K562 (cell line): ENCODE measurements around the gene MCIDAS. TPM values are rescaled to one million over a fixed set of nuclear protein-coding genes. Genes with fewer than 3 reads are reported as not detected.
A peak's percentile ranks its signal among the peaks of the same experiment; 100 is the strongest.

Experiments
- ARNT ChIP-seq, 2 experiments: fragments of 450-650 bp; IDR thresholded peaks; 2 replicates each; pipeline ENCODE4 v1.6.1; 2016; ENCODE audit warnings: mild to moderate bottlenecking in 1 of 2
- BRF1 ChIP-seq: IDR thresholded peaks from 3 replicates; pipeline ENCODE4 v1.6.1; 2011; ENCODE audit warnings: borderline replicate concordance, mild to moderate bottlenecking; ENCODE audit not compliant: insufficient read length; ENCODE audit errors: extremely low read depth
- CHD4 ChIP-seq: fragments of 200-600 bp; sonication (generic); IDR thresholded peaks from 3 replicates; pipeline ENCODE4 v1.6.1; 2012; ENCODE audit warnings: low read depth, mild to moderate bottlenecking, mixed read lengths, low read length, inconsistent platforms; ENCODE audit not compliant: insufficient read depth, insufficient replicate concordance, poor library complexity, severe bottlenecking
- CXXC5 ChIP-seq: fragments of 250-450 bp; sonication (Bioruptor Pico); IDR thresholded peaks from 2 replicates; pipeline ENCODE4 v1.8.0; 2022; ENCODE audit warnings: inconsistent platforms, mild to moderate bottlenecking, moderate library complexity
- ESRRB ChIP-seq: fragments of 250-450 bp; sonication (Bioruptor Pico); IDR thresholded peaks from 2 replicates; pipeline ENCODE4 v1.5.0; 2020; ENCODE audit warnings: mild to moderate bottlenecking, moderate library complexity, borderline replicate concordance
- HMGXB4 ChIP-seq: sonication (generic); formaldehyde crosslinking; IDR thresholded peaks from 2 replicates; pipeline ENCODE4 v1.8.1; 2023; ENCODE audit warnings: mild to moderate bottlenecking, missing genetic modification reagents
- HSF4 ChIP-seq: fragments of 250-450 bp; sonication (Bioruptor Pico); IDR thresholded peaks from 2 replicates; pipeline ENCODE4 v2.1.2; 2022; ENCODE audit warnings: mild to moderate bottlenecking, moderate library complexity, borderline replicate concordance
- MYC ChIP-seq, 2 experiments: fragments of 250-450 bp in 1 of 2; sonication (Bioruptor Pico) in 1 of 2; IDR thresholded peaks; 2 replicates each; pipeline versions ENCODE4 v1.5.1 to v1.6.1; 2012 to 2021; ENCODE audit warnings: low read depth in 2 of 2, borderline replicate concordance in 1 of 2, improper control_type of control experiment in 1 of 2, low read length in 1 of 2, mild to moderate bottlenecking in 1 of 2, moderate library complexity in 1 of 2
- NFYB ChIP-seq: IDR thresholded peaks from 2 replicates; pipeline ENCODE4 v1.6.1; 2011; ENCODE audit warnings: mild to moderate bottlenecking, moderate library complexity; ENCODE audit not compliant: insufficient read length; ENCODE audit errors: extremely low read depth
- NR0B1 ChIP-seq: fragments of 450-650 bp; IDR thresholded peaks from one replicate; pipeline ENCODE4 v1.6.1; 2018; ENCODE audit warnings: mild to moderate bottlenecking, moderate library complexity; ENCODE audit not compliant: partially characterized antibody
- POLR2H ChIP-seq: IDR thresholded peaks from 2 replicates; pipeline ENCODE4 v1.6.1; 2016; ENCODE audit warnings: missing genetic modification characterization, low read depth, mild to moderate bottlenecking, control low read depth, missing compliant biosample characterization, moderate library complexity
- PREB ChIP-seq: sonication (generic); formaldehyde crosslinking; IDR thresholded peaks from 2 replicates; pipeline ENCODE4 v1.8.1; 2023; ENCODE audit warnings: mild to moderate bottlenecking, missing genetic modification reagents
- RHOXF2B ChIP-seq: fragments of 250-450 bp; sonication (Bioruptor Pico); conservative IDR thresholded peaks from 2 replicates; pipeline ENCODE4 v1.5.1; 2021
- SP1 ChIP-seq: sonication (generic); formaldehyde crosslinking; IDR thresholded peaks from 2 replicates; pipeline ENCODE4 v1.8.1; 2022; ENCODE audit warnings: mild to moderate bottlenecking, missing genetic modification reagents
- ZMIZ1 ChIP-seq, 2 experiments: fragments of 150-350 bp in 1 of 2; IDR thresholded peaks; 2 replicates each; pipeline ENCODE4 v1.6.1; 2012 to 2016; ENCODE audit warnings: low read depth in 2 of 2, low read length in 2 of 2, mild to moderate bottlenecking in 1 of 2, moderate library complexity in 1 of 2
- ZNF395 ChIP-seq: fragments of 200-800 bp; sonication (Bioruptor generic); IDR thresholded peaks from 2 replicates; pipeline ENCODE4 v1.6.1; 2017; ENCODE audit warnings: missing genetic modification characterization, missing compliant biosample characterization
- ZNF76 ChIP-seq: fragments of 250-450 bp; sonication (Bioruptor Pico); IDR thresholded peaks from 2 replicates; pipeline ENCODE4 v1.4.0; 2020; ENCODE audit warnings: mild to moderate bottlenecking, moderate library complexity, borderline replicate concordance
- polyA plus RNA-seq, 8 experiments: library from polyadenylated mRNA; depleted of rRNA in 4 of 8; stranded (reverse) in 5 of 8; unstranded in 3 of 8; fragments of >200 nt; fragmentation: Nextera tagmentation in 2 of 8; fragmentation: Illumina TruSeq in 1 of 8; extraction: Ambion mirVana in 2 of 8; extraction: Trizol in 1 of 8; gene quantifications; 2 replicates each; pipeline versions ENCODE4 v1.2.1 to v1.2.3, GENCODE V29; 2011 to 2014; ENCODE audit warnings: inconsistent platforms in 1 of 8, missing spikeins in 1 of 8
- total RNA-seq, 7 experiments: library from RNA; depleted of rRNA in 6 of 7; stranded (reverse); fragments of >200 nt in 6 of 7; fragmentation: Illumina TruSeq in 2 of 7; extraction: Trizol in 2 of 7; gene quantifications; 2 replicates each; pipeline versions ENCODE4 v1.2.1 to v1.2.3, GENCODE V29; 2011 to 2021; ENCODE audit warnings: low replicate concordance in 1 of 7

Gene MCIDAS
- total and polyA plus RNA-seq, 9 of the 15 experiments (the other 6 are each of a cell fraction or from before 2014, with no cell fraction given), result 0.07 to 1.5 (median 0.69) TPM

GRCh38 chr5:55176176-55176818 is 50.8 kb downstream of the MCIDAS start (continued):
- TF ChIP-seq ZNF395, result no peak
- TF ChIP-seq PREB, result no peak
- TF ChIP-seq ARNT (IDR thresholded peaks at IDR 0.05), result no peak
- peak; percentile 68 for TF ChIP-seq MYC (IDR thresholded peaks at IDR 0.05; ENCODE audit: low read depth, low read length)
- TF ChIP-seq MYC (CRISPR knock-in tag; IDR thresholded peaks at IDR 0.05; ENCODE audit: borderline replicate concordance, low read depth), result no peak
- TF ChIP-seq HMGXB4 (CRISPR knock-in tag), result no peak
- peak; percentile 79 for TF ChIP-seq CXXC5
- TF ChIP-seq POLR2H (tag), result no peak
- no peak for TF ChIP-seq ESRRB (CRISPR knock-in tag)
- TF ChIP-seq CHD4, result no peak
- no peak for TF ChIP-seq ZMIZ1 (IDR thresholded peaks at IDR 0.05; ENCODE audit: low read depth in 2 of 2, low read length in 2 of 2)
- TF ChIP-seq NR0B1, result no peak
- TF ChIP-seq SP1 (CRISPR knock-in tag), result peak; percentile 43; the same call in 1 of the 2 replicates
- TF ChIP-seq BRF1, result no peak
- TF ChIP-seq HSF4, result no peak
- no peak for TF ChIP-seq NFYB
- TF ChIP-seq RHOXF2B, result no peak
- no peak for TF ChIP-seq ZNF76 (CRISPR knock-in tag)
